GM21717 (cell line): ENCODE measurements around the gene KCNIP3.
"Not testable (repeated sequence)": the region's sequence is repeated elsewhere in the genome, so short reads cannot be mapped to it uniquely, and the experiment has no call there.

Source experiments
- ATAC-seq: cut with Tn5 transposase; IDR thresholded peaks from one replicate; pipeline ENCODE4 v1.9.1; 2021; ENCODE audit warnings: mild to moderate bottlenecking, moderate library complexity; ENCODE audit not compliant: unreplicated experiment

Gene KCNIP3

DNA sequence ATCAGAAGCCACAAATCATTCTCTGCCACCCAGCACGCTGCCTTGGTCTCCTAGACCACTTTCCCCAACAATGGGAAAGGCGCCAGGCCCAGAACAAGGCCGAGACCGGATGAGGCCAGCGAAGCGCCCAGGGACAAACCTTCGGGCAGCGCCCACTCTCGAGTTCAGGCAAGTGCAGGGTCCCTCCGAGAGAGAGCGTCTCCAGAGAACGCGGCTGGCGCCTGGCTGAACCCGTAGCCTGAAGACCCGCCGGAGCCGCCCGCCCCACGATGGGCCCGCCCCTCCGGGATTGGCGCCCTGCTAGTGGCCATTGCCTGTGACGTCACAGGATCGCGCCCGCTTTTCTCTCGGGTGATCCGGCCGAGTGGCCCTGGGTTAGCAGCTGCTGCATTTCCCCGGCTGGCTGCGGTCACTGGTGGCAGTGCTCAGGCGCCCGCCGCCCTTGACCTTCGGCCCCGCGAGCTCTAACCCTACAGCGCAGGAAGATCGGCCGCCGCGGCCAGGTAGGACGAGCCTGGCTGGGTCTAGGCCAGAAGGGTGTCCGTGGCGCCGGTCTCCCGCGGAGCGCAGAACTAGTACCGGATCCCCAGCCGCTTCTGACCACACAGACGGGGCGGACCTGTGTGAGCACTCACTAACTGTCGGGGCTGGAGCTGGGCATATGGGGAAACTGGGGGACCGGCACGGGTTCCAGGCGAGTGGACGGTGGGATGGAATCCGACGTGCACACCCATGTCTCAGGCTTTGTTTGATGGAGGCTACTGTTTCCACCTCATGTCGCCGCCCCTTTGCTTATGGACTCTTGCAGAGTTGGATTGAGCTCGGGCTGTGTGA lies 105.4 kb downstream of the KCNIP3 start, which contains the start of gene FAHD2A:
Gene FAHD2A, plus strand, starts transcription at position 339 of the 834 bp plus-strand sequence. CDS start 2,851 bp downstream, outside the sequence.
- peak; percentile 94 for ATAC-seq

DNA sequence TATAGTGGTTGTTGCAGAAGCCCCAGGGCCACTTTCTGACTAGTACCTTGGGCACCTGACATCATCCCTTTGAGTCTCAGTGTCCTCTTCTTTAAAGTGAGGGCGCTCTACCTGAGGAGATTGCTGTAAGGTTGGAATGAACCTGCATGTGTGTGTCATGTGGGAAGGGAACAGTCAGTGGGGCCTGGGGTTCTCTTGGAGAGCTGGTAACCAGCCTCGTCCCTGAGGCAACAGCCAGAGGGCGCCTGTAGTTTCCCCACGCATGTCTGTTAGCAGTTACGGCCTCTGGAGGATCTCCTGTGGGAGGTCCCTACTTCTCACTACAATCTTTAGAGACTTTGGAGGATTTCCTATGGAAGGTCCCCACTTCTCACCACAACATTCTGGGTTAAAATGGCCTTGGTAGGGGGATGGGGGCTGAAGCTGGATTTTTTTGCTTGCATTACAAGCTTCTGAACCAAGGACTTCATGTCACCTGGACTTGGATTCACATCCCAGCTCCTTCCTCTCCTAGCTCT lies 106.1 kb downstream of the KCNIP3 start:
- peak; percentile 22 for ATAC-seq

DNA sequence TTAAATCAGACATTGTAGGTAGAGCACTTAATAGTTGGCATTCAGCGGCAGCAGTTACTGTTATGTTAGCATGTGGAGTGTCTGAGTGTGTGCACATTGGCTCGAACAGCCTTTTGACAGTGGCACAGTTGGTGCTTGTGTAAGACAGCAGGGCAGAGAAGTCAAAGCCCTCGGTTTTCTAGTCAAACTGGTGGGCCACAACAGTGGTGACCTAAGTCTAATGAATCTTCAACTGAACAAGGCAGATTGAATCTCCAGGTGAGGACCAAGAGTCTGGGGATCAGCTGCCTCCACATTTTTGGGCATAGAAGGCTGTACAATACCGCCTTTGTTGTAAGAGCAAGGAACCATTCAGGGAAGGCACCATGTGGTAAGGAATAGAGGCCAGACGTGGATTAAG lies 106.7 kb downstream of the KCNIP3 start:
- not testable (repeated sequence) for ATAC-seq

- ATAC-seq: not testable (repeated sequence)
Observed at GRCh38 chr2:95404676-95405075, 107.5 kb downstream of the KCNIP3 start.

DNA sequence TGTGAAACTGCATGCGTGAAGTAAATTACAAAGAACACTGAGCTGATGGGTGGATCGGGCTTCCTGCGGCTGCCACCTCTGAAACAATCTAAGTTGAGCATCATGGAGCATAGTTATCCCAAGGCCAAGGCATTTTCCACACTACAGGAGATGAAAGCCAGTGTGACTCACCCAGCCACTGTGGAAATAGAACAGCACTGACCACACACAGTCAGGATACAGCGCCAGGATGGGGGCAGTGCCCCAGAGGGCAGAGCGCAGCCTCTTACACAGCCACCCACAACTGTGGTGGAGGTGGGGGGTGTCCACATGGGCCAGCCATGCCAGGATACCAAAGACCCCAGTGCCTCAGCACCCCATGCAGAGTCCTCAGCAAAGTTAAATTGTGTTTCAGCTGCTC lies 114.1 kb downstream of the KCNIP3 start:
- ATAC-seq: not testable (repeated sequence)

DNA sequence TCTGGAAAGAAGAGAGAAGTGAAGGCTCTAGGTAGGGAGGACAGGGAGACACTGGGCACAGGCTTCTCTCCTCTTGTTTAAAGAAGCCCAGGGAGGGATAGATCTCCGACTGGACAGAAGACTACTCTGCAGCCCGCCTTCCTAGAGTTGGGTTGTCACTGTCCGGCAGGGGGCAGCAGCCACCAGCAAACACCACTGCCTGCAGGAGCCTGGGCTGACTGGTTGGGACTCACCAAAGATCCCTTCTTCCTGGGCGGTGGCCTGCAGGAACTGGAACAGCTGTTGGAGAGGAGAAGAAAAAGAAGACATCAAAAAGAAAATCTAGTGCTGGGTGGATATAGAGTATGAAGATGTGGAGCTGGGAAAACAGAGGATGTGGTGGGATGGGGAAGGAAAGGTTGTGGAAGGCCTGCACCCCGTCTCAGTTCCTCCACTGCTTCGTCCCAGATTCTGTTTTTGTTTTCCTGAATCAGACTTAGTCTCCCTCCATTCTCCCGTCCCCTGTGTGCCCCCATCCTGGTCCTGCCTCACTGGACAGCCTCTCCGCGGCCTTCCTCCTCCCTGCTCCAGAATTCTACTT lies 117.0 kb downstream of the KCNIP3 start:
- peak; percentile 88 for ATAC-seq

GRCh38 chr2:95415138-95415537 lies 118.0 kb downstream of the KCNIP3 start:
- not testable (repeated sequence) for ATAC-seq

DNA sequence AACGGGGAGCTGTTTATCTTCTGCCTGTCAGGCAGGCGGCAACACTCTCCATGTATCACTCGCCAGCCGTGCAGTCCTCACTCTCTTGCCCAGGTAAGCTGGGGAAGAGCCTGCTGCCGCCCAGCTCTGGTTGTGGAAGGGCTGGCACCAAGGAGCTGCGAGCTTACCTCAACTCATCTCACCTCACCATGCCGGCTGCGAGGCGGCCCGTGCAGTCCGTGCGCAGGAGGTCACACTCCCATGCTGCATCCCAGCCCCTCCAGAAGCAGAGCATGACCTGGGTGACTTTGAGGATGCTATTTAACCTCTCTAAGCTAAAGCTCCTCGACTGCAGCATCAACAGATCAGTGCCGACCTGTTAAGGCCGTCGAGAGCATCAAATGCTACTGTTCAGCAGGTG lies 118.4 kb downstream of the KCNIP3 start:
- ATAC-seq: not testable (repeated sequence)

- ATAC-seq: not testable (repeated sequence)
Observed at GRCh38 chr2:95427196-95427867, 130.2 kb downstream of the KCNIP3 start.

- not testable (repeated sequence) for ATAC-seq
Observed at GRCh38 chr2:95429748-95430467, 132.8 kb downstream of the KCNIP3 start.

DNA sequence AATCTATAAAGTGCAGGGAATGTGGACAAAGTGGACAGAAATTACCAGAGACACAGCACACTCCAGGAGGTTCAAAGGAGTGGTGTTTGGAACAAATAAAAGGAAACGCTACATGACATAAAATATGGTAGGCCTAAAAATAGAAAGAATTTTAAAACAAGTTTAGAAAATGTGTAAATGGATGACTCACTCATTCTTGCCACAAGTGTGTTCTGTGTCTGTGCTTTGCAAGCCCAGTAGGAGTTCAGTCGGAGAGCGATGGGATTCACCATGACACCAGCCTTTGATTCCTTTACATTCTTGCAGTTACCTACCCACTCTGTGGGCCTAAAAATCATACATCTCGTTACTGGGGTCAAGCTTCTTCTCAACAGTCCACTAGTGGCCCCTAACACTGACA lies 136.2 kb downstream of the KCNIP3 start:
- ATAC-seq: not testable (repeated sequence)

GRCh38 chr2:95433973-95434372 lies 136.8 kb downstream of the KCNIP3 start:
- not testable (repeated sequence) for ATAC-seq

DNA sequence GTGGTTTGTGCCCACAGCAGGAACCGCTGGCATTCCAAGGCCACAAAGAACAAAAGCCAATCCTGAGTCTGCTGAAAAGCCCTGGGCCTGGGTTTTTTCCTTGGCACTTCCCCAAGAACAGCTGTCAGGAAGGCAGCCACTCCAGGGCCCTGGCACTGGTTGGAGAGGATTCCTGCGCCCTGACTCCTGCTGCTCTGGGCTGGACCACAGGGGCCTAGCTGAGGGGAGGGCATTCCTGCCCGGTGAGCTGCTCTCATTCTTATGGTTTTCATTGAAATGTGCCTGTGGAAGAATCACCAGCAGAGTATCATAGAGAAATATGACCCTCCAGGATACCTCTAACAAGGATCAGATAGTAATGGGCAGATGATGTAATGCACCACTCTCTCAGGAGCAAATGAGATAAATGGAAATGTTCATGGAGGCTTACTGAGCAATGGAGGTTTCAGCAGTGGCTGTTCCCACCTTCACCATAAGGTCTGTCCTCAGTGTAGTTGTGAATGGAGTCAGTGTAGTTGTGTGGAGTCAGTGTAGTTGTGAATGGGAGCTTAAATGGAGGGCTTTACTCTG lies 137.4 kb downstream of the KCNIP3 start:
- ATAC-seq: not testable (repeated sequence)

DNA sequence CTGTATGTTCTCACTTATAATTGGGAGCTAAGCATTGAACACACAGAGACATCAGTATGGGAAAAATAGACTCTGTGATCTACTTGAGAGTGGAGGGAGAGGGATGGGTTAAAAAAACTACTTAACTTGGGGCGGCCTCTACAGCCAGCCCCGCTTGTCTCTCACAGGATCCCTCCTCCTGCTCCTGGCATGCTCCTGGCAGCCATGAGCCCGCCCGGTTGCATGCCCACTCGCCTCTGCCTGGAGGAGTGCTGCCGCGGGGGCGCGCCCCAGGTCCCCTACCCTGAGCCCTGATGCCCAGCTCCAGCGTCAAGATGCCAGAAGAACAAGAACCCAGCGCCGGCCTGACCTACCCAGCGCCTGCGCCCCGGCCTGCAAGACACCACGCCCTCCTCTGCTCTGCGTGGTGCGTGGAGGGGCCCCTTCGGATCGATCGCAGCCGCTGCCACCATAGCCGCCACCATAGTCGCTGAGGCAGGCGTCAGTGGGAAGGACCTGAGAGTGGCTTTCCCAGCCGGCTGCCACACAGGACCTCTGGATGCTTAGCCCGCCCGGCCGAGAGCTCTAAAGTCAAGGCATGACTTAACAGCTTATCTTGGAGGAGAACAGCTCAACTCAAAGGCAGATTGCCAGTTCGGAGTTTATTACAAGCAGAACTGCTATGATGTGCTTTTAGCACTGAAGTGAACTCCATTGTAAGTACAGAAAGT lies 138.2 kb downstream of the KCNIP3 start:
- not testable (repeated sequence) for ATAC-seq
